ENCODE measurements around the gene CBX4.

Gene CBX4

DNA sequence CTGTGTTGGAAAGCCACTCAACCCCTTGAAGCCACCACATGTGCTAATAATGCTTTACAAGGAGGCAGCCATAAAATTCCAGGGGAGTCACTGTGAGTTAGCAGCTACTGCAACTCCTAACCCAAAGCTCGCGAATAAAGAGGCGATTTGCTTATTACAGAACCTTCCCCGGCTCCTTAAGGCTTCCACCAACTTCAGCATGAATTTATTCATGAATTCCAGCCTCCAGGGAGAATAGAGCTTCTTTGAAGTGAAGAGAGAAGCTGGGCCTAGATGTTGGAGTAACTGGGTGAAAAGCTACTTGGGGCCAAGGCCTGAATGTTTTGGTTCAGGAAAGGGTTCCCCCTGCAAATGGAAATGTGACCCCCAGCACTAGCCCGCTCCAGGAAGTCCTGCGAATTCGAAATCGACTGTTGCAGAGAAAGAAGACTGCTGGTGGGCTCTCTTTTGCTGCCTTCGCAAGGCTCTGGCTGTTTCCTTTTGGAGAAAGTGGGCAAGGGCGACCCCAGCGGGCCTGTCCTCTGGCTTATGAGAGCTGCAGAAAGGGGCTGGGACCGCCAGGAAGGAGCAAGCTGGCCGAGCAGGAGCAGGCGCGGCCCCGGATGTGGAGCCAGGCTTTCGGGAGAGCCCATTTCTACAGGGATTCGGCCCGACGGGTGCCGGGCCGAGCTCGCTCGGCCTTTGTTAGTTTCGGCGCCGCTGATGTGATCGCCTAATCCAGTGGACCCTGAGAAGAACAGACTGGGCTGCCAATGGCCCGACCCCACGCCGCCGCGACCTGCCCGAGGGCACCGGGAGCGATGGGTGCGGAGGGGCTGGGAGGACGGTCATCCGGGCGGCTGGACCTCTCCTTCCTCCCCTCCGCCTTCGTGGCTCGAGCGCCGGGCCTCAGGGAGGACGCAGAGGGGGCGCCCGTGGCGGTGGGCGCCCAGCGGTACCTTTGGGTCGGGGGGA, 50.0 kb downstream of the CBX4 start:
- DNase-seq (ENCODE audit: low read depth in 3 of 3) = no peak

DNA sequence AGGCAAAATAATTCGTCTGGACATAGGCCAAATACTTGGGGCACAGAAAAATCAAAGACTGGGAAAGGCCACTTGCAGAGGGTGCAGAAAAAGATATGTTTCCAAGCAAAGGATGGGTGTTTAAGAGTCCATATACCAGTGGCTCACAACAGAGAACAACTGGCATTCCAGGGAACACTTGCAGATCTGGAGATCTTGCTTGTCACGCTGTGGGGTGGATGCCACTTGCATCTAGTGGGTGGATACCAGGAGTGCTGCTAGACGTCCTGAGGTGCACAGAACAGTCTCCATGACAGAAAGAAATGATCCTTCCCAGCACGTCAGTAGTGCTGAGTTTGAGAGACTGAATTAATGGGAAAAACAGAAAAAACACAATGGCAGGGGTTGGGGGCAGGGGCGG, 50.8 kb downstream of the CBX4 start:
- DNase-seq (ENCODE audit: low read depth in 3 of 3) = no peak

DNA sequence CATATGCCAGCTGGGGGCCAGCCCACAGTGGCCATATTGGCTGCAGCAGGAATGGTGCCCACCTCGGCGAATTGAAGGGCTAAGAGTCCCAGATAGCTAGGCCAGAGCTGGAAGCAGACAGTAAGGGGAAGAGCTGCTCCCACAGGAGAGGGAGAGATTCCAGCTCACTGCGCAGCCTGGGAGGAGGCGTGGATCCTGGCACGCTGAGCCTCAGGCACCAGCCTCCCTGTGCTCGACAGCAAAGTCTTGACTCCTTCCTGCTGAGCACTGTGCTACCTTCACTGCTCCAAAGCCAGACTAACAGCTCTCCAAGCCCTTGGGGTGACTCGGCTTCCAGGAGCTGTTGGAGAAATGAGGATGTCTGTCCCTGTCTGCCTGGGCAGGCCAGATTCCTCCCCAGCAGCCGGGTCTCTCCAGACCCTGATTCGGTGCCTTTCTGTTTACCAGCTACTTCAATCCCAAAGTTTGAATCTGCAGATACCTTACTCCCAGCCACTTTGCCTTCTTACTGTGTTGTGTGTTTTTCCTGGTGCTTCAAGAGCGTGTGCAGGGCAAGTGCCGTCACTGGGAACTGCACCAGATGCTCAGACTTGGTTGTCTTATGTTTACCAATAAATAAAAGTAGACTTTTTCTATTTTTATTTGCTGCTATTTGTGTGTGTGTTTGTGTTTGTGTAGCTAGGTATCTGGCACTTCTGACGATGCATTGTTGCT, 52.2 kb downstream of the CBX4 start:
- no peak for DNase-seq (ENCODE audit: low read depth in 3 of 3)

GRCh38 chr17:79785900-79786810, 53.1 kb downstream of the CBX4 start:
- DNase-seq (ENCODE audit: low read depth in 3 of 3) = no peak

DNA sequence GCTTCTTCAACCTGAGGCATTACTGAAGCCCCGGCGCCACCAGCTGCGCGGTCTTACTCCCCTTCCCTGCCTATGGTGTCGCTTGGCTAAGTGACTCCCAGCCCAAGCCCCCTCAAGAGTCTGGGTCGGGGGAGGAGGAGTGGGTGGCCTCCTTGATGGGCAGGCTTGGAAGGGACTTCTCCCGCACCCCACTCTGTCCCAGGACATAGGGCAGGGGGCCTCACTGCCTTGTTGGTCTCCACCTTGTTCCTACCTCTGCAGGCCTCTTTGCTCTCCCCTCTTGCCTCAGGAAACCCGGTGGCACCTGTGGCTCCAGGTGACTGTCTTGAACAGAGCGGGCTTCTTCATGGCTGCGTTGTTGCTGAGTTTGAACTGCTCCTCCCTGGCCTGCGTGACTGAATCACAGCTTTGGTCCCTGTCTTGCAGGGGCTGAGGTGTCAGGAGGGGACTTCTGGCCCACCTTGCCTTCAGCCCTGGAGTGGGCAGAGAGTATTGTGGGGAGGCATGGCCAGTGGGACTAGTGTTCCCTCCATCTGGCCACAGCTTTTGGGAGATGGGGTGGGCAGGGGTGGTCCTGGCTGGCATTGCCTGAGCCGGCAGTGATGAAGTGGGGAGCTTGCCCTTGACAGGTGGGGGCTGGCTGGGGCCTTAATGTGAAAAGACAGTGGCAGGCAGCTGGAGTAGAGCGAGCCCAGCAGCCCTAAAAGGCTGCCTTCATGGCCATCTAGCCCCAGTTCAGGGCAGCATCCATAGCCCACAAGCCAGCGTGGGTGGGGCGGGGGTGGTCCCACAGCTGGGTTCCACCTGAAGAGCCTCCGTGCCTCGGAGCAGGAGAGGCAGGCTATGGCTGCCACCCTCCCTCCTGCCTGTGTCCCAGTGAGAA, 54.0 kb downstream of the CBX4 start:
- no peak for DNase-seq (ENCODE audit: low read depth in 3 of 3)

DNA sequence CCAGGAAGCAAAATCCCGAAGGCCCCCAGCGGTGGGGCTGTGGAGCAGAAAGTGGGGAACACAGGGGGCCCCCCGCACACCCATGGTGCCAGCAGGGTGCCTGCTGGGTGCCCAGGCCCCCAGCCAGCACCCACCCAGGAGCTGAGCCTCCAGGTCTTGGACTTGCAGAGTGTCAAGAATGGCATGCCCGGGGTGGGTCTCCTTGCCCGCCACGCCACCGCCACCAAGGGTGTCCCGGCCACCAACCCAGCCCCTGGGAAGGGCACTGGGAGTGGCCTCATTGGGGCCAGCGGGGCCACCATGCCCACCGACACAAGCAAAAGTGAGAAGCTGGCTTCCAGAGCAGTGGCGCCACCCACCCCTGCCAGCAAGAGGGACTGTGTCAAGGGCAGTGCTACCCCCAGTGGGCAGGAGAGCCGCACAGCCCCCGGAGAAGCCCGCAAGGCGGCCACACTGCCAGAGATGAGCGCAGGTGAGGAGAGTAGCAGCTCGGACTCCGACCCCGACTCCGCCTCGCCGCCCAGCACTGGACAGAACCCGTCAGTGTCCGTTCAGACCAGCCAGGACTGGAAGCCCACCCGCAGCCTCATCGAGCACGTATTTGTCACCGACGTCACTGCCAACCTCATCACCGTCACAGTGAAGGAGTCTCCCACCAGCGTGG, 54.8 kb downstream of the CBX4 start:
- DNase-seq (ENCODE audit: low read depth in 3 of 3) = no peak

GRCh38 chr17:79783891-79784290, 55.3 kb downstream of the CBX4 start:
- DNase-seq (ENCODE audit: low read depth in 3 of 3) = no peak

Data from stimulated activated CD4-positive, alpha-beta T cell treated with anti-CD3 and anti-CD28 coated beads, TNF-alpha, amount 100 ng/mL, for 24 hours (primary cell).